Measurements from ENCODE around the gene IBA57. TPM values are rescaled to one million over a fixed set of nuclear protein-coding genes. Genes with fewer than 3 reads are reported as not detected.

Gene IBA57
- total and polyA plus RNA-seq, 2 of the 8 experiments (the other 6 are each of a cell fraction or from before 2014, with no cell fraction given) = 2.6 to 5.9 TPM

- TF ChIP-seq YY1 (IDR thresholded peaks at IDR 0.05; ENCODE audit: low read depth, low read length) = no peak
- TF ChIP-seq SUZ12 (IDR thresholded peaks at IDR 0.05; ENCODE audit: low read length) = no peak
- no peak for TF ChIP-seq SP2 (IDR thresholded peaks at IDR 0.05; ENCODE audit: low read length)
Measured at GRCh38 chr1:228125185-228125584, 40.4 kb upstream of the IBA57 start (continued).
